NB4 (cell line): ENCODE data around the gene TRAF4.

Experiments used
- MYC ChIP-seq: IDR thresholded peaks from 2 replicates; pipeline ENCODE4 v1.6.1; 2011; ENCODE audit warnings: low read depth, low read length
- POLR2A ChIP-seq: IDR thresholded peaks from 2 replicates; pipeline ENCODE4 v1.6.1; 2011; ENCODE audit warnings: mild to moderate bottlenecking; ENCODE audit not compliant: insufficient read length; ENCODE audit errors: extremely low read depth
- TF ChIP-seq, protein P1 (sequence below): IDR thresholded peaks from one replicate; pipeline ENCODE4 v1.5.1; 2012; ENCODE audit warnings: low read depth, low read length
- TF ChIP-seq, protein P2 (sequence below): IDR thresholded peaks from 2 replicates; pipeline ENCODE4 v1.6.1; 2011; ENCODE audit warnings: low read depth, low read length

DNA sequence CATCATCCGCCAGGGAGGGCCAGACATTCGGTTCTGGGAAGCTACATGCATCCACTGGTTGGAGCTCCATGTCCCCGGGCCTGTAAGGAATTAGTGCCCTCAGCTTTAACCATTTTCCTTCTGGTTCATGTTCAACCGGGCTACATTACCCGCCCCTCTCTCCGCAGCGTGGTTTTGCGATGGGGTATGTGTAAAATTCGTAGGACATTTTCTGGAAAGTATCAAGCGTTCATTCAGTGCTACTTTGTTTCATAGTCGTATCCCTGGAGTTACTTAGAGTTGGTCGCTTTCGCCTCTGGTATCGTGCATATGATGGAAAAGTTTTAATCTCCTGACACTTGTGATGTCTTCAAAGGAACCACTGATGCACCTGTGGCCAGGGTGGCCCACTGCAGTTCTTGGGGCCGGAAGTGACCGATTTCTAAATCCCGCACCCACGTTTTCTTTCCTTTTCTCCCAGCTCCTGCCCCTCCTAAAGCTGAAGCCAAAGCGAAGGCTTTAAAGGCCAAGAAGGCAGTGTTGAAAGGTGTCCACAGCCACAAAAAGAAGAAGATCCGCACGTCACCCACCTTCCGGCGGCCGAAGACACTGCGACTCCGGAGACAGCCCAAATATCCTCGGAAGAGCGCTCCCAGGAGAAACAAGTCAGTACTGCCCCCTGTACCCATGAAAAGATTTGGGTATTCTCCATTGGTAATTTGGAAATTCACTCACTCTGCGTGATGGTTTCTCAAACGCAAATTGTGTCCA lies 23.4 kb upstream of the TRAF4 start:
- TF ChIP-seq, protein P1, sequence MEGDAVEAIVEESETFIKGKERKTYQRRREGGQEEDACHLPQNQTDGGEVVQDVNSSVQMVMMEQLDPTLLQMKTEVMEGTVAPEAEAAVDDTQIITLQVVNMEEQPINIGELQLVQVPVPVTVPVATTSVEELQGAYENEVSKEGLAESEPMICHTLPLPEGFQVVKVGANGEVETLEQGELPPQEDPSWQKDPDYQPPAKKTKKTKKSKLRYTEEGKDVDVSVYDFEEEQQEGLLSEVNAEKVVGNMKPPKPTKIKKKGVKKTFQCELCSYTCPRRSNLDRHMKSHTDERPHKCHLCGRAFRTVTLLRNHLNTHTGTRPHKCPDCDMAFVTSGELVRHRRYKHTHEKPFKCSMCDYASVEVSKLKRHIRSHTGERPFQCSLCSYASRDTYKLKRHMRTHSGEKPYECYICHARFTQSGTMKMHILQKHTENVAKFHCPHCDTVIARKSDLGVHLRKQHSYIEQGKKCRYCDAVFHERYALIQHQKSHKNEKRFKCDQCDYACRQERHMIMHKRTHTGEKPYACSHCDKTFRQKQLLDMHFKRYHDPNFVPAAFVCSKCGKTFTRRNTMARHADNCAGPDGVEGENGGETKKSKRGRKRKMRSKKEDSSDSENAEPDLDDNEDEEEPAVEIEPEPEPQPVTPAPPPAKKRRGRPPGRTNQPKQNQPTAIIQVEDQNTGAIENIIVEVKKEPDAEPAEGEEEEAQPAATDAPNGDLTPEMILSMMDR = no peak
- TF ChIP-seq POLR2A = no peak
- TF ChIP-seq, protein P2, sequence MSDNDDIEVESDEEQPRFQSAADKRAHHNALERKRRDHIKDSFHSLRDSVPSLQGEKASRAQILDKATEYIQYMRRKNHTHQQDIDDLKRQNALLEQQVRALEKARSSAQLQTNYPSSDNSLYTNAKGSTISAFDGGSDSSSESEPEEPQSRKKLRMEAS = no peak
- no peak for TF ChIP-seq MYC
